Measurements from ENCODE around the gene INCA1.

Gene INCA1

GRCh38 chr17:5003214-5003867, 6.0 kb upstream of the INCA1 start:
- DNase-seq = no peak

- no peak for DNase-seq
These were observed 4.9 kb upstream of the INCA1 start for GRCh38 chr17:5002121-5002788.

- no peak for DNase-seq
These were observed 2.9 kb upstream of the INCA1 start for GRCh38 chr17:5000237-5000639.

GRCh38 chr17:4999430-5000093, 2.2 kb upstream of the INCA1 start:
- DNase-seq = no peak

- DNase-seq = no peak
These were observed 1.6 kb upstream of the INCA1 start for GRCh38 chr17:4998732-4999429.

GRCh38 chr17:4998027-4998731, 857 bp upstream of the INCA1 start:
- DNase-seq = no peak

GRCh38 chr17:4994081-4994595, 3.2 kb downstream of the INCA1 start:
- DNase-seq = no peak

- DNase-seq = no peak
These were observed 9.4 kb downstream of the INCA1 start for GRCh38 chr17:4987767-4988567.

- peak; percentile 81 for DNase-seq
These were observed 10.2 kb downstream of the INCA1 start, which contains the start of gene CAMTA2 for GRCh38 chr17:4986951-4987766. Gene CAMTA2 (minus strand): TSS chr17:4987675. CDS start chr17:4986222, 1,453 bp downstream.

GRCh38 chr17:4986403-4986802, 10.9 kb downstream of the INCA1 start:
- no peak for DNase-seq

GRCh38 chr17:4982305-4982704, 15.0 kb downstream of the INCA1 start:
- no peak for DNase-seq

GRCh38 chr17:4980644-4981216, 16.6 kb downstream of the INCA1 start:
- DNase-seq = peak; percentile 18

- DNase-seq = no peak
These were observed 18.6 kb downstream of the INCA1 start for GRCh38 chr17:4978726-4979125.

- DNase-seq = no peak
These were observed 23.1 kb downstream of the INCA1 start for GRCh38 chr17:4974115-4974670.

GRCh38 chr17:4973256-4974114, 23.8 kb downstream of the INCA1 start:
- no peak for DNase-seq

GRCh38 chr17:4972752-4973151, 24.6 kb downstream of the INCA1 start:
- DNase-seq = no peak

- no peak for DNase-seq
These were observed 25.0 kb downstream of the INCA1 start for GRCh38 chr17:4972322-4972721.

- DNase-seq = no peak
These were observed 25.5 kb downstream of the INCA1 start for GRCh38 chr17:4971826-4972225.

GRCh38 chr17:4970273-4970672, 27.0 kb downstream of the INCA1 start:
- DNase-seq = no peak

All from activated effector memory CD4-positive, alpha-beta T cell treated with Interleukin-2 at 50 U/mL for 16 hours (primary cell).